ENCODE results near the gene KIAA0930. TPM values are rescaled to one million over a fixed set of nuclear protein-coding genes. Genes with fewer than 3 reads are reported as not detected.
A peak's percentile ranks its signal among the peaks of the same experiment; 100 is the strongest.

KIAA0930 gene
- total and polyA plus RNA-seq, 2 donors (not counting 1 experiment from before 2014, with no cell fraction given) = 27.0 to 46.8 TPM

GRCh38 chr22:45242778-45243191, 2.1 kb upstream of the KIAA0930 start:
- H3K4me1 Mint-ChIP-seq = peaks cover 57% of the 10 kb centered on the region
- no peaks in the 10 kb centered on the region for H3K27me3 ChIP-seq (replicated peaks in 1 of 4; ENCODE audit: control extremely low read depth in 1 of 4, control insufficient read depth in 3 of 4, insufficient read depth in 4 of 4, low read length in 3 of 4)
- H3K36me3 ChIP-seq (replicated peaks in 1 of 2; ENCODE audit: control extremely low read depth in 1 of 2, control insufficient read depth in 1 of 2, extremely low read depth in 1 of 2, insufficient read depth in 2 of 2, low read length in 1 of 2) = peaks cover 0 to 7% of the 10 kb centered on the region in 2 experiments
- H3K4me1 ChIP-seq (ENCODE audit: control insufficient read depth in 2 of 2, insufficient read depth in 2 of 2, low read length in 2 of 2) = peaks cover 24 to 52% of the 10 kb centered on the region in 2 donors
- H3K4me3 ChIP-seq (ENCODE audit: control extremely low read depth in 1 of 5, extremely low read depth in 1 of 5, insufficient read depth in 1 of 5, low read depth in 2 of 5, low read length in 4 of 5) = no peak overlapping the region
- WGBS (ENCODE audit: insufficient coverage) = 84% methylated on average over 5 of the region's 7 CpGs
- TF ChIP-seq EZH2 (IDR thresholded peaks at IDR 0.05; ENCODE audit: borderline replicate concordance, insufficient read depth, low read depth, low read length, poor library complexity, severe bottlenecking) = no peak
- TF ChIP-seq CTCF (IDR thresholded peaks at IDR 0.05) = no peak
- intact Hi-C loops (cut with micrococcal nuclease) = no loop called here
- no peak overlapping the region for H3K9ac ChIP-seq (ENCODE audit: low read length)
- H2AFZ ChIP-seq (ENCODE audit: insufficient read depth, low read depth, low read length, poor library complexity, severe bottlenecking) = no peak overlapping the region
- no peak overlapping the region for H3K4me2 ChIP-seq (replicated peaks; ENCODE audit: low read depth, low read length, poor library complexity, severe bottlenecking)
- H3K27me3 Mint-ChIP-seq = no peaks in the 10 kb centered on the region
- H3K27ac ChIP-seq (ENCODE audit: low read length in 2 of 2) = no peak overlapping the region
- ATAC-seq (ENCODE audit: low read depth) = no peak
- H3K27ac Mint-ChIP-seq = peak overlapping the region; percentile 71
- no peaks in the 10 kb centered on the region for H3K9me3 ChIP-seq (ENCODE audit: control extremely low read depth in 1 of 3, control insufficient read depth in 2 of 3, insufficient read depth in 1 of 3, low read length in 2 of 3)
- peaks cover 23% of the 10 kb centered on the region for H4K20me1 ChIP-seq (ENCODE audit: control insufficient read depth, insufficient read depth, low read length, poor library complexity, severe bottlenecking)
- CTCF ChIA-PET = no interaction called here
- POLR2A ChIA-PET = no interaction called here
- no peaks in the 10 kb centered on the region for H3K9me3 Mint-ChIP-seq (ENCODE audit: insufficient read depth)
- H3K79me2 ChIP-seq (ENCODE audit: control insufficient read depth, insufficient read depth, low read length) = peaks cover 24% of the 10 kb centered on the region
- no peak overlapping the region for H3K4me3 Mint-ChIP-seq
- no peak for DNase-seq

- intact Hi-C loops (cut with micrococcal nuclease) = loop anchor here (2.0 kb wide), 1 partner anchor 77 kb away; the partner anchor contains the start of gene NUP50
- H3K27ac ChIP-seq (ENCODE audit: low read length in 2 of 2) = peak overlapping the region in 1 of 2 donors; percentile 19
- H3K4me1 Mint-ChIP-seq = peaks cover 68% of the 10 kb centered on the region
Measured at GRCh38 chr22:45240104-45240809, 437 bp downstream of the KIAA0930 start.

More at GRCh38 chr22:45240104-45240809, 437 bp downstream of the KIAA0930 start:
- no peaks in the 10 kb centered on the region for H3K27me3 ChIP-seq (replicated peaks in 1 of 4; ENCODE audit: control extremely low read depth in 1 of 4, control insufficient read depth in 3 of 4, insufficient read depth in 4 of 4, low read length in 3 of 4)
- ChIA-PET POLR2A (no interaction called here), CTCF (no interaction called here)
- WGBS (ENCODE audit: insufficient coverage) = 1% methylated on average over 57 of the region's 73 CpGs
- peaks cover 45% of the 10 kb centered on the region for H3K79me2 ChIP-seq (ENCODE audit: control insufficient read depth, insufficient read depth, low read length)
- H3K4me1 ChIP-seq (ENCODE audit: control insufficient read depth in 2 of 2, insufficient read depth in 2 of 2, low read length in 2 of 2) = peaks cover 40 to 59% of the 10 kb centered on the region in 2 donors
- DNase-seq (peak; percentile 66), ATAC-seq (ENCODE audit: low read depth) (peak; percentile 18)
- Mint-ChIP-seq H3K27me3 (no peaks in the 10 kb centered on the region), H3K27ac (peak overlapping the region; percentile 92), H3K4me3 (peak overlapping the region; percentile 93), H3K9me3 (ENCODE audit: insufficient read depth) (no peaks in the 10 kb centered on the region)
- peaks cover 34% of the 10 kb centered on the region for H4K20me1 ChIP-seq (ENCODE audit: control insufficient read depth, insufficient read depth, low read length, poor library complexity, severe bottlenecking)
- peak overlapping the region; percentile 35 to 69 (median 65) for H3K4me3 ChIP-seq (ENCODE audit: control extremely low read depth in 1 of 5, extremely low read depth in 1 of 5, insufficient read depth in 1 of 5, low read depth in 2 of 5, low read length in 4 of 5)
- no peaks in the 10 kb centered on the region for H3K9me3 ChIP-seq (ENCODE audit: control extremely low read depth in 1 of 3, control insufficient read depth in 2 of 3, insufficient read depth in 1 of 3, low read length in 2 of 3)
- H3K9ac ChIP-seq (ENCODE audit: low read length) = peak overlapping the region; percentile 66
- H3K4me2 ChIP-seq (replicated peaks; ENCODE audit: low read depth, low read length, poor library complexity, severe bottlenecking) = peak overlapping the region; percentile 99
- H2AFZ ChIP-seq (ENCODE audit: insufficient read depth, low read depth, low read length, poor library complexity, severe bottlenecking) = peak overlapping the region; percentile 72
- TF ChIP-seq EZH2 (IDR thresholded peaks at IDR 0.05; ENCODE audit: borderline replicate concordance, insufficient read depth, low read depth, low read length, poor library complexity, severe bottlenecking) (no peak), CTCF (IDR thresholded peaks at IDR 0.05) (no peak)
- peaks cover 0 to 13% of the 10 kb centered on the region in 2 experiments for H3K36me3 ChIP-seq (replicated peaks in 1 of 2; ENCODE audit: control extremely low read depth in 1 of 2, control insufficient read depth in 1 of 2, extremely low read depth in 1 of 2, insufficient read depth in 2 of 2, low read length in 1 of 2)

Measured in B cell (primary cell).